Activated CD4-positive, alpha-beta T cell treated with anti-CD3 and anti-CD28 coated beads, Interleukin-2, amount 50 U/mL, for 1 hour (primary cell): Measurements from ENCODE around the gene ACTN1.

Experiments
- DNase-seq: peaks from one replicate; pipeline ENCODE4 v3.0.0-alpha.2; 2020

The ACTN1 gene

GRCh38 chr14:68908201-68908600 lies 70.9 kb downstream of the ACTN1 start:
- no peak for DNase-seq

DNA sequence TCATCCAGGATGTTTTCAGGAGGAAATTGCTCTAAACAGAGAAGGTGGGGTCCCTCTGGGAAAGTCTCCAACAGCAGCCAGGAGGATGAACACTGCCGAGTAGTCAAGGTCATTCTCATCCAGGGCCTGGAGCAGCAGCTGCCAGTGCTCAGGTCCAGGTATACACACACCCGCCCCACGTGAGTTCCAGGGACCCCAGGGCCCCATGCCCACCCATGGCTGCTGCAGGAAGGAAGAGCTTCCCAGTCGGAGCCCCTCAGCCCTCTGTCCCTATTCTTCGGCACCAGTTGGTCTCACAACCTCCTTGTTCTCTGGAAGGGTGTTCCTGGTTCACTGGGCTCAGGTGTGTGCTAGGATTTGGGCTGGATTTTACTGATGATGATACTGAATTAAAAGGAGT lies 72.7 kb downstream of the ACTN1 start:
- DNase-seq = no peak

DNA sequence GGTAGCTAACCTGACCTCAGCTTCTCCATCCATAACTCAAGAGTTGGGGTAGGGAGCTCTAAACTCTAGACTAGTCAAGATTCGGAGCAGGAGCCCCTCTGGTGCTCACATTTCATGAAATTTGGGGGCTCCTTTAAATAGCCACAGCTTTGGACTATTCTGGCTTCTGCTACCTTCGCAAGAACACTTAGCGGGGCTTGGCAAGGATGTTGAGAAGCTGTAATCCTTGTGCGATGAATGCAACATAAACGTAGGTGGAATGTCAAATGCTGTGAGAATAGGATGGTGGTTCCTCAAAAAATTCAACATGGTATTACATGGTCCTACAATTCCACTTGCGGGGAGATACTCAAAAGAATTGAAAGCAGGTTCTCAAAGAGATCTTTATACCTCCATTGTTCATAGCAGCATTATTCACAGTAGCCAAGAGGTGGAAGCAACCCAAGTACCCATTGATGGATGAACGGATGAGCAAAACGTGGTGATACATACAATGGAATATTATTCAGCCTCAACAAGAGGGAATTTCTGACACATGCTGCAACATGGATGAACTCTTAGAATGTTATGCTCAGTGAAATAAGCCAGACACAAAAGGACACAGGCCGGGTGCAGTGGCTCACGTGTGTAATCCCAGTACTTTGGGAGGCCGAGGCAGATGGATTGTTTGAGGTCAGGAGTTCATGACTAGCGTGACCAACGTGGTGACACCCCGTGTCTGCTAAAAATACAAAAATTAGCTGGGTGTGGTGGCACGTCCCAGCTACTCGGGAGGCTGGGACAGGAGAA lies 73.8 kb downstream of the ACTN1 start:
- DNase-seq = no peak

- DNase-seq = no peak
Measured at GRCh38 chr14:68902357-68902756, 76.7 kb downstream of the ACTN1 start.

DNA sequence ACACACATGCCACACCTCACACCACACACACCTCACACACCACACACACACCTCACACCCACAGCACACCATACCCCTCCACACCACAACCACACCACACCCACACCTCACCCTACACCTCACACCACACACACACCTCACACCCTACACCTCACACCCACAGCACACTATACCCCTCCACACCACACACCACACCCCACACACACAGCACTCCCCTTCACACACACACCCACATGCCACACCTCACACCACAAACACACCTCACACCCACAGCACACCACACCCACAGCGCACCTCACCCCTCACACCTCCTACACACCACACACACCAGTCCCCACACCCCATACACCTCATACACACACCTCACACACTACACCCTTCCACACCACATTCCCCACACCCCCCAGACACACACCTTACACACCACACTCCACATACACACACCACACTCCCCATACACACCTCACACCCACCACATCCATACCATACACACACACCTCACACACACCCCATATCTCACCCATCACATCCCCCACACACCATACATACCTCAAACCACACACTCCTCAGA lies 80.0 kb downstream of the ACTN1 start:
- no peak for DNase-seq

DNA sequence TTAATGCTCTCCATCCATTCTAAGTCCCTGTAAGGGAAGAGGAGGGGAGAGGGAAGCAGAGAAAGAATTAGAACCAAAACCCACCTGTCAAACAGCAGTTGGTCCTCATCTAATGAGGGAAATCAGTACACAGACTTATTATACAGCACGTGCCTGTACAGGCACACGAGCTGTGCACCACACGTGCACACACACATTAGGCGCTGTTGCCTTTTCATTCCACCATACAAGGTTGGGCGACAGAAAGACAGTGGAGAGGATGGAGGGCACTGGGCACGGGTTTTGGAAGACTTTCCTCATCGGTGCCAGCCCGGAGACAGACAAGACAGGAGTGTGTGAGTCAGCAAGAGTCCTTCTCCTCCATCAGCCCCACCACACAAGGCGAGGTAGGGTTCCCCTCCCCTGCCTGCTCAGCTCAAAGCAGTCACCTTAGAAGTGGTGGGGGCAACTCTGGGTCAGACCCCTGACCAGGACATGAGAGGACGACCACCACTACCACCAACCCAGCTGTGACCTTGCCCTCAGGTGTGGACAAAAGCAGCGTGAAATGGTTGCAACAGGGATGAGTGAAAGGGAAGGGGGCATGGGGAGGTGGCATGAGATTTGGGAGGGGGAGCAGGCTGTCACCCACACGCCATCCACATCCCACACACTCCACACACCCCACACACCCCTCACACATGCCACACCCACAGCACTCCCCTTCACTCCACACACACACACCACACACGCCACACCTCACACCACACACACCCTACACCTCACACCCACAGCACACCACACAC lies 80.7 kb downstream of the ACTN1 start:
- no peak for DNase-seq

DNA sequence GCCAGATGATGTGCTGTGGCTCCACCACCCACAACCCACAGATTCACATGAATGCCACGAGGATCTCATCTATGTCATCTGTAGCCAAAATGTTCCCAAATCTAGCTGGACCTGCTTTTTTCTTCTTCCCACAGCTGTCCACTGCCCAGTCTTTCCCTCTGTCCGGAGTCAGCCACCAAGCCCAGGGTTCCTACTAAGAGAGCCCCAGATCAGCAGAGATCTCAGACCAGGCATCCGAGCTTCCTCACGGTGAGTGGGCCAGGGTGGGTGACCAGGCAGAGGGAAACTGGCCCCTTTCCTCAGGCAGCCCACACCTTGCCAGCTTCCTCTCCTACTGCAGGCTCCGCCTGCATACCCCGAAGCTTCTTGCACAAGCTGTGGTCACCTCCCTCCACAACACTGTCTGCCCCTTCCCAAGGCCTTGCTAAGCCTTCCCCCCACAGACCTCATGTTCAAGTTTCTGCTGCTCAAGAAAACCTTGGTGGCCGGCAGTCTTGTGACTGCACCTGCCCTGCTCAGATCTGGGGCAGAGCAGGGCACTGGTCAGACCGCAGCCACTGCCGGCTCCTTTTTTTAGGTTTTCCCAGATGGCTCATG lies 81.4 kb downstream of the ACTN1 start:
- no peak for DNase-seq

DNA sequence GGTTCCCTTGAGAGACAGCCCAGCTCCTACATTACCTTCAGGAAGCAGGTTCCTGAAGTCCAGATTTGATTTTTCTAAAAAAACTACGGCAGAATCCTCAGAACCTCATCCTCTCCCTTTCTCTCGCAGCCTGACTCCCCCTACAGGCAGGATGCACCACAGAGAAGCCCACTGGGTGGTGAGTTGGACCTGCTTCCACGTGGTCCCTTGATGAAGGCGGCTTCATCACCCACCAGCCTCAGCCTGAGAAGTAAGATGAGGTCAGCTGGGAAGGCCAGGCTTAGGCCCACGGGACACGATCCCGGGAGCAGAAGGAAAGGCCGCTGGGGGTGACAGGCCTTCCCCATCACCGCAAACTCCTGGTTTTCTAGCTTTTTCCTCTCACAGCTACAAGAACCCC lies 83.0 kb downstream of the ACTN1 start:
- no peak for DNase-seq

GRCh38 chr14:68894802-68895703 lies 84.0 kb downstream of the ACTN1 start:
- no peak for DNase-seq

- no peak for DNase-seq
Measured at GRCh38 chr14:68894123-68894522, 85.0 kb downstream of the ACTN1 start.

GRCh38 chr14:68893566-68893965 lies 85.5 kb downstream of the ACTN1 start:
- DNase-seq = no peak

GRCh38 chr14:68892961-68893360 lies 86.1 kb downstream of the ACTN1 start:
- no peak for DNase-seq

DNA sequence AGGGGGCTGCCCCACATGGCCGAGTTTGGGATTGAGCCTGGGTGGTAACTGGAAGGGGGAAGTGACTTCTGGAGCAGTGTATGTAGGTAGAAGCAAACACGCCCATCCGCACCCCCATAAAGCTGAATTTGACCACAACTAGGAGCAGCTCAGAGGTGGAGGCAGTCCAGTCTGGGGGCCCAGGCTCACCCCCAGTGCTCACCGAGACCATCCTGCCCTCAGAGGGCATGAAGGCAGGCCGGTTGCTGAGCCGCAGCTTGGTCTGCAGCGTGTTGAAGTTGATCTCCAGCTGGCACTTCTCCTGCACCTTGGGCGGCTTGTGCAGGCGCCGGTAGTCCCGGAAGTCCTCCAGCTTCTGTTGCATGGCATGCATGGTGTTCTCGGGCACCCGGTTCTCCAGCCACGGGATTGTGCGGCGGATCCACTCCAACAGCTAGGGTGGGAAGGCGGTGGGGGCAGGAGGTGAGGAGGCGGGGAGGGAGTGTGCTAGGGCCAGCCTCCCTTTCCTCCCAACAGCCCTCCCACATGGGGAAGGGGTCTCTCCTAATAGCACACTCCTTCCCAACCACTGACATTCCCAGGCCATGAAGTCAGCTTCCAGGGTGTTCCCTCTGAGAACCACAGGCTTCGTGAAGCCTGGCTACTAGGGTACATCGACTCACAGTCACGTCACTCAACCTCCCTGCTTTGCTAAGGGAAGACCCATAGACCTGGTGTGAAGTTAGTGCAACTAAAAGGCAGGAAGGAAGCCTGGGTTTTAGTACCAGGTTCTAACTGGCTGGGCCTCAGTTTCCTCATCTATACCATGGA lies 87.0 kb downstream of the ACTN1 start:
- no peak for DNase-seq

GRCh38 chr14:68890173-68890931 lies 88.8 kb downstream of the ACTN1 start:
- DNase-seq = no peak

DNA sequence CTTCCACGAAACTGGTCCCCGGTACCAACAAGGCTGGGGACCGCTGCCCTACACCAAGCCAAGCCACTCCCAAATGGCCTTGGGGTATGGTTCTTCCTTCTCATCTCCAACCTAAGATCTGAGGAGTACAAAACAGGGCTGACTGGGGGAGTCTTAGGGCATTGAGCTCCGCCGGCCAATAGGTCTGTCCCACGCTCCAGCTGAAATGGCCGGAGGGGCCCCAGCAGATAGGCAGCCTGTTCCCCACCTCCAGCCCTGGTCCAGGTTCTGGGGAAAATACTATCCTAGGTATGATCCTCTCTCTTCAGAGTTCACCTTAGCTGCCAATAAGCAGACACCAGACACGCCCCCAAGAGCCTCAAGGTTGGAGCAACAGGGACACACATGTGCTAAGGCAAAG lies 90.2 kb downstream of the ACTN1 start:
- no peak for DNase-seq

DNA sequence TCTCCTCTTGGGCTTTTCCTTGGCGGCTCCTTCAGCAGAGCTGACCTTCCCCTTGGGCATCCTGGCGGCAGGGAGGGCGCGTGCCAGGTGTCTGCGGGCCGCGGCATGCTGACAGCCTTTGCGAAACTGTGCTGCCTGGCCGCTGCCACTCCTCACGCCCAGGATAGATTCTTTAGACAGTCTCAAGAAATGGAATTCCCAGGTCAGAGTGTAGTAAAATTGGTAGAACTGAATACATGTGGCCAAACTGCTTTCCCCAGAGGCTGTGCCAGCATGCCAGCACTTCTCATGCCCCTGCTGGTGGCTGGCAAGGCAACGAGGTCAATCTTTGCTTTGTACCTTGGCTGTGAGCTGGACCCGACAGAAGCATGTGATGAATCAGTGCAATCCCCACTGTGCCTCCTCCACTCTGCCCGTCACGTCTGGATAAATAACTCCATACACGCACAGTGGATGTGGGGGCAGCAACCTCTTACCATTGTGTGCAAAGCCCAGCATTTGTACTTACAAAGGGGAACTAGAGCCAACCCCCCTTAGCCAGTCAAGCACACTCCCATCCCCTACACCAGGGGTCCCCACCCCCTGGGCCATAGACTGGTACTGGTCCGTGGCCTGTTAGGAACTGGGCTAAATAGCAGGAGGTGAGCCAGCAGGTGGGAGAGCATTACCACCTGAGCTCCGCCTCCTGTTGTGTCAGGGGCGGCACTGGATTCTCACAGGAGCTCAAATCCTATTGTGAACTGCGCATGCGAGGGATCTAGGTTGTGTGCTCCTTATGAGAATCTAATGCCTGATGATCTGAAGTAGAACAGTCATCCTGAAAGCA lies 90.9 kb downstream of the ACTN1 start:
- DNase-seq = no peak

- no peak for DNase-seq
Measured at GRCh38 chr14:68886109-68886434, 93.0 kb downstream of the ACTN1 start.

GRCh38 chr14:68885226-68886108 lies 93.6 kb downstream of the ACTN1 start:
- no peak for DNase-seq
